Fibroblast of upper back skin (primary cell): Measurements from ENCODE around the gene LRBA.
"Not testable (repeated sequence)": the region's sequence is repeated elsewhere in the genome, so short reads cannot be mapped to it uniquely, and the experiment has no call there.

ENCODE experiments used
- DNase-seq: peaks from one replicate; pipeline ENCODE4 v3.0.0-alpha.2; 2013

Gene LRBA

DNA sequence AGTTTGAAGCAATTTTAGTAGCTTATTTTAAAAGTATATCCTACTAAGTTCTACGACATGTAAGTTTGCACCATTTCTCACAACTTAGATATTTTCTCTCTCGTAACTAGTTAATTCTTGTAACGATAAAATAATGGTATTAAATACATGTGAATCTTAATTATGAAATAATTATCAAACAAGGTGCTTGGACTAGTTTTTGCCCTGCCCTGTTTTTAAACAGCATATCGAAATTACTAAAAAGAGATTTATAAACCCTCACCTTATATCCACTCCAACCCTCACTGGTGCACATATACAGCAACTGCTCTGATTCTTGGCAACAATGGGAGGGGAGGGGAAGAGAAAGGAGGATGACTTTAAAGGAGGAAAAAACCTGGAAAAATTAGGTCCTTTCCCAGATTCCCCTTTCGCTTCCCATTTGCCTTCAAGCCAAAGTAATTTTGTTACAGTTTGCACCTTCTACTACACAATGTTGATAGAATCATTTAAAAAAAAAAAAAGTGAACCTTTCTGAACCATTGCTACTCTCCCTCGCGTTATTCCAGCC is 434.0 kb downstream of the LRBA start:
- DNase-seq: no peak

DNA sequence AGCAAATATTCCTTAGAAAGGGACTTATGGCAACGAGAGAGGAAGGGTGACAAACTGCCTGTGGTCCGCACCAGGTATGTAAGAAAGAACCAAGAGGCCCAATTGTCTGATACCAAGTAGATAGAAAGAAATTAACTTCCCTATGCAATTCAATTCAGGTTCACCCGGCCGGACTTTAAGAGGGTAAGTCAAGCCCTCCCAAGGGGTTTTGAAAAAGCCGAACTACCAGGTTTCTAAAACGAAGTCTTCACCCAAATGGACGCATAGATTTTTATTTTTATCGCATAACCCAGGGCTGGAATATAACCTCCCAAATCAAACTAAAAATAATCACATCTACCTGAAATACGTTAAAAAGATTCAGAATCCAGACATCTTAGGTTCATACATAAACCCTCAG is 434.8 kb downstream of the LRBA start:
- DNase-seq: no peak

DNA sequence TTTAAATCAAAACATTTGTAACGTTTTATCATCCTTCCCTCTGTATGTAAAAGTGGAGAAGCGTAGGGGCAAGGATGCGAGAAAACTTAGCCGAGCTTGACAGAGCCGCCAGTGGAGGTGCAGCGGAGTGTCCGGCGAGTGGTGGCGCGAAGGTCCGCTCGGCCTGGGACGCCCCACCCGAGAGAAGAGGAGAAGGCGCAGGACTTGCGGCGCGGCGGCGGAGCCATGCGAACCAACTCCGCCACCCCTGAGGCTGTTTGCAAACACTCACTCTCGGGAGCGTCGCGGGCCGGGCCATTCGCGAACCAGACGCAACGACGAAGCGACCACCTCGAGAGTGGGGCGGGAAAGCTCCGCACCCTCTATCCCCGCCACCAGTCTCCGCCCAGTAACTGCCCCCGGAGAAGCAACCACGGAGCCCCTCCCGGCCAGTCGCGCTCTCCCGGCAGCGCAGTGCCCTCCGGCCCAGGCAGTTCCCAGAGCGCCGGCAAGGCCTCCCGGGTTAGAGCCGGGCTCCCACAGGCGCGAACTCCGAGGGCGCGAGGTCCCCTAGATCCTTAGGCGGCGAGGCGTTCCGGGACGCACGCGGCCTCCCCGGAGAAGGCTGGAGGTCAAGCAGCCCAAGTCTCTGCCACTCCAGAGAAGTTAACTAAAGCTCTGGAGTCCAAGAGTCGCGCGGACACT is 435.4 kb downstream of the LRBA start:
- DNase-seq: peak; percentile 21

- DNase-seq: peak; percentile 34
Measured at GRCh38 chr4:150578745-150579501, 436.2 kb downstream of the LRBA start.

- DNase-seq: no peak
Measured at GRCh38 chr4:150577796-150578195, 437.3 kb downstream of the LRBA start.

DNA sequence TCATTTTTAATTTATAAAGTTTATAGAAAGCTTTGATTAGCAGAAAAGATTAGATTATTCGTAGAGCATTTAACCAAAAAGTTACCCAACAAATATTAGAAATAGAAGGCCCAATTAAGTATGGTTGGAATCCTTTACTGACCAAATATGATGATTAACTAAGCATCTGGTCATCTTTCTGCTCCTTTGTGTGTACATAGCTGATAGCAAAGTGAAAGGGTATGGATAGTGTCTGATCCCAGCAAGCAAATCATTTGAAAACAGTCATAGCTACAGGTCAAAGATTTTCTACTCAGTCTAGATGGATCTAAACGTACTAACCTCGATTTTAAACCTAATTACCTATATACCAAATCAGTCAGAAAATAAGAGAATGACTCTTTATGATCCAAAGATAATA is 440.4 kb downstream of the LRBA start:
- DNase-seq: no peak

DNA sequence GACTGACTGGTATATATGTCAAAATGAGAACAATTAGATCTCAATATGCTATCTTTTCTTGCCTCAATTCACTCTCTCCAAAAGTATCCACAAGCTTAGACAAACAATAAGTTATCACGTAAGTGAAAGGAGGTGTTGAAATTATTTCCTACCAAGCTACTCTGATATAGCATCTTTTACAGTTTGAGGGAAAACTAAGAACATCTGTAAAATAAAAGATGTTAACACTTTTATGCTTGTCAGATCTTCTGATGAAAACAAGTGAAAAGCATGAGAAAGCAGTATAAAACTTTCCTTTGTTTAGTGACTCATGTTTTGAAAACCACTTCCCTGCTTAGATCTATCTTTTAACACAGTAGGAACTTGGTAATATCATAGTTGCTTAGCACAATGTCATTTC is 441.6 kb downstream of the LRBA start:
- peak; percentile 61 for DNase-seq

- no peak for DNase-seq
Measured at GRCh38 chr4:150572704-150573504, 442.2 kb downstream of the LRBA start.

GRCh38 chr4:150570862-150571261 is 444.2 kb downstream of the LRBA start:
- DNase-seq: no peak

- no peak for DNase-seq
Measured at GRCh38 chr4:150569998-150570535, 445.0 kb downstream of the LRBA start.

- DNase-seq: peak; percentile 65
Measured at GRCh38 chr4:150569384-150569987, 445.6 kb downstream of the LRBA start.

- DNase-seq: no peak
Measured at GRCh38 chr4:150567070-150567469, 448.0 kb downstream of the LRBA start.

- DNase-seq: not testable (repeated sequence)
Measured at GRCh38 chr4:150564967-150565366, 450.1 kb downstream of the LRBA start.

DNA sequence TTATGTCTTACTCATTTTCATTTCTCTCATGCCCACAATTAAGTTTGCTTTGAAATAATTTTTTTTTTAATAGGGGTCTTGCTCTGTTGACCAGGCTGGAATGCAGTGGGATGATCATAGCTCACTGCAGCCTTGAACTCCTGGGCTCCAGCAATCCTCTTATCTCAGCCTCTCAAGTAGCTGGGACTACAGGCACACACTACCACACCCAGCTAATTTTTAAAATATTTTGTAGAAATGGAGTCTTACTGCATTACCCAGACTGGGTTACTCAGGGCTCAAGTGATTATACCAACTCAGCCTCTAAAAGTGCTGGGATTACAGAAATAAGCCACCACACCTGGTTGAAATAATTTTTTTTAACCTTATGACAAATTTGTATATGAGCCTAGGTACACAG is 452.3 kb downstream of the LRBA start:
- no peak for DNase-seq

DNA sequence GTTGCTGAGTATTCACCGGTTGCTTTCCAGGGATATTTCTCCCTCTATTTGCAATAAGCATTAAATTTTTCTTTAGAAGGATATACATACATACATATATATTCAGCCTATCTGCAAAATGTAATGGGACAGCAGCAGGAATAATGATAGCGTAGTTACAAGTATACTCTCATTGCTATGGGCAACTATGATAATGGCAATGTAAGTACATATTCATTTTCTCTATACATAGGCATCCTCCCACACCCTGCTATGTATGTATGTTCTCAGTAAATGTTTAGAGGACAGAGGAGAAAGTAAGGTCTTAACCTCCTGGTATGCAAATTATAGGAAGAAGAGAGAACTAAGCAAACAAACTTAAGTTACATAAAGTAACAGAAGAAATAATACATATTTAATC is 452.8 kb downstream of the LRBA start:
- DNase-seq: no peak

DNA sequence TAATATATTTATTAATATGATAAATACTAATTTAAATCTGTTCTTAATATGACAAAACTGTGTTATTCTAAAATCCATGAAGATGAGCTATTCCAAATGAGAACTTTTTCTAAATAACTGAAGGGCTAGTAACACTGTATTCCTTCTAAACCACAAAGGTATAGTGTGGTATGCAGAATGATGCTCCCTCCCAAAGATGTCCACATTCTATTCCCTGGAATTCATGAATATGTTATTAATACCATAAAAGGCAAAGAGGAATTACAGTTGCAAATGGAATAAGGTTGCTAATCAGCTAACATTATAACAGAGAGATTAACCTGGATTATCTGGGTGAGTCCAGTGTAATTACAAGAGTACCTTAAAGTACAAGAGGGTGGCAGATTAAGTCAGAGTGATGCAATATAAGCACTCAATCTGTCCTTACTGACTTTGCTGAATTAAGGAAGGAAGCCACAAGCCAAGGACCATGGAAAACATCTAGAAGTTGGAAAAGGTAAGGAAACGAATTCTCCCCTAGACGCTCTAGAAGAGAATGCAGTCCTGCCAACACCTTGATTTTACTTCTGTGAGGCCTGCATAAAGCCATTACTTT is 453.8 kb downstream of the LRBA start:
- DNase-seq: peak; percentile 10

- DNase-seq: not testable (repeated sequence)
Measured at GRCh38 chr4:150557811-150558210, 457.3 kb downstream of the LRBA start.

DNA sequence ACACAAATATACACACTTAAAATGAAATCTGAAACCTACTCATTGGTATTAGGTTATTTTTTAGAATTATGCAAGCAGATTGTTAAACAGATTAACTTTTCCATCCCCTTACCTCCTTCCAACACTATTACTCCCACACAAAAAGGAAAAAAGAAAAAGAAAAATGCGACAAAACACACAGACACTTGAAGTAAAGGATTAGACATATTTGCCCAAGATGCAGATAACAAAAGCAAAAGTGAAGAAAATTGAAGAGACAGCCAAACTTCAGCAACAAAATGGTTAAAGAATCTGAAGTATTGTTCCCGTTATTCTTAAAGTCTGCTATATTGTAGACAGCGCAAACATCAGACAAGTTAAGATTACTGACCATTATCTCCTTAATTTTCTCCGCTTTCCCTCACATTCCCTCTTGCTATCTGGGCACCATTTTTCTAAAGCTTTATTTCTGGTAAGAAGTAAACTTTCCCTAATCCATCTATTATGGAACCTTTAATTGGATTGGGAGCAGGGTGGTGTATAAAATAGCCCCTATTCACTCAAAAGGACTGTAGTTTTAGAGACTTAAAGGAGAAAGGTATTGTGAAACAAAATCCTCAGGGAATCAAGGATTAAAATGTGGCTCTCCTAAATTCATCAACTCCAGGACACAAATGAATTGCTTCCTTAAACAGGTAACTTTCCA is 467.8 kb downstream of the LRBA start:
- no peak for DNase-seq

DNA sequence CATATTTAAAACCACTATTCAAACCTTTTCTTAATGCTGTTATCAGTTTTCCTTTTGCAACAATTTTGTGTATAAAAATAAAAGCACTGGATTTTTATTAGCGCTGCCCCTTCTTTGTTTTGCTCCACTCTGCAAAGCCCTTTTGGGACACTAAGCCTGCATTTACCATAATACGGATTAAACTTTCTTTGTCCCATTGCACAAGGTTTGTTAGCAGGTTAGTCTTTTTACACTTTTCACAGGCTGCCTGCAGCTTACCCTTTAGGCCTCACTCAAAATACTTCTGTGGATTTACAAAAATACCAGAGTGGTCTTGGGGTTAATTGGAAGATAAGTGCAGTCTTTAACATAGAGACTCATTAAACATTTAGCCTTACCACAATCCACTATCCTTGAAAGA is 468.8 kb downstream of the LRBA start:
- DNase-seq: no peak

- no peak for DNase-seq
Measured at GRCh38 chr4:150543042-150543441, 472.0 kb downstream of the LRBA start.

DNA sequence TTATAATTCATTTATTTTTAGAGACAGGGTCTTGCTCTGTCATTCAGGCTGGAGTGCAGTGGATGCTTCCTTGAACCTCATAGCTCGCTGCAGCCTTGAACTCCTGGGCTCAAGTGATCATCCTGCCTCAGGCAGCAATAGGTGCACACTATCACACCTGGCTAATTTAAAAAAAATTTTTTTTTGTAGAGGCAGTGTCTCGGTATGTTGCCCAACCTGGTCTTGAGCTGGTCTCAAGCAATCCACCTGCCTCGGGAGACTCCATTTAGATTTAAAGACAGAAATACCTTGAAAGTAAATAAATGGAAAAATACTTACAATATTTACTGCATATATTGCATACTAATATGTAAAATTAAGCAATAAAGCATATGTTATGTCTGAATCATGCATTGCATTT is 473.4 kb downstream of the LRBA start:
- DNase-seq: no peak

DNA sequence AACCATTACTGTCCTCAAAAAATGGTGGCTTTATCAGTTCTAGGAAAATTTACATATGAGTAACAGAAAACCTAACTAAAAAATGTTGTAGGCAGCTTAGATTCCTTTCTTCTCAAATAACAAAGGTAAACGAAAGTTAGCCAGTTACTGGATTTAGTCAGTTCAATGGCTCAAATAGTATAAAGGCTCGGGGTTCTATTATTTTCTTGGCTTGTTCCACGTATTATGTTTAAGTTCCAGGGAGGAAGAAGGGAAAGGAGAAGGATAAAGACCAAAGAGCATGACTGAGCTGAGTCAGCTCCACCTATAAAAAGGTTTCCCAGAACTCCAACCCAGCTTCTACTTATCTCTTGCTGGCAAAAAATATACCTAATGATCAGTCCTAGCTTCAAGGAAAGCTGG is 474.1 kb downstream of the LRBA start:
- DNase-seq: no peak
